GM19455 (cell line): Measurements from ENCODE around the gene ZSWIM5.
"Not testable (repeated sequence)": the region's sequence is repeated elsewhere in the genome, so short reads cannot be mapped to it uniquely, and the experiment has no call there.

Experiments
- ATAC-seq: cut with Tn5 transposase; IDR thresholded peaks from one replicate; pipeline ENCODE4 v1.9.1; 2021; ENCODE audit not compliant: unreplicated experiment

ZSWIM5 gene

DNA sequence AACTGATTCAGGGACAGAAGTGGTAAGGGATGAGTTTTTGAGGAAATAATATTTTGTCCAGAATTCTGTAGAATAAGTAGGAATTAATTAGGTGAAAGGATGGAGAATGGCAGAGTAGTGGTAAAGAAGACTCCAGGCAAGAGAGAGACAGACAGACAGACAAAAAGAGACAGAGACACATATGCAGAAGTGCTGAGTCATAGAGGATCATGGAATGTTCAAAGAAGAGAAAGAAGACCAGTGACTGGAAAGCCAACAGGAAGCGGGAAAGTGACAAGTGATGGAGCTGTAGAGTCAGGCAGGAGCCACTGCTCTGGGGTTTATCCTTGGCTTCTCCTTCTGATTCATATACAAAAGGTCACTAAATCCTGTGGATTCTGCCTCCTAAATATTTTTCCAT is 108.5 kb downstream of the ZSWIM5 start:
- ATAC-seq = no peak

- ATAC-seq = no peak
Observed at GRCh38 chr1:45097079-45097478, 109.3 kb downstream of the ZSWIM5 start.

DNA sequence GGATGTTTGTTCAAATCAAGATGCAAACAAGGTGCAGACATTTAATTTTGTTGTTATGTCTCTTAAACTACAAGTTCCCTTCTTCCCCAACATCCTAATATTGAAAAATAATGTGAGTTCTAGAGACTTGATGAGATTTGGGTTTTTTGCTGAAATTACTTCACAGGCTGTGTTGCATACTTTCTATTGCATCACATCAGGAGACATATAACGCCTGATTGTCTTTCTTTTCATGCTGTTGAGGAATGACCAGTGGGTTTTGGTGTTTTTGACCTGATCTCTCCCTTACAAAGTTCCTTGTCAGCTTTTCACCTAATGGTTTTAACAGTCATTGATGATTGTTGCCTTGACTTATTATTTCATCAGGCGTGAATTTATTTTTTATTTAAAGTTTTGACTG is 111.0 kb downstream of the ZSWIM5 start:
- no peak for ATAC-seq

DNA sequence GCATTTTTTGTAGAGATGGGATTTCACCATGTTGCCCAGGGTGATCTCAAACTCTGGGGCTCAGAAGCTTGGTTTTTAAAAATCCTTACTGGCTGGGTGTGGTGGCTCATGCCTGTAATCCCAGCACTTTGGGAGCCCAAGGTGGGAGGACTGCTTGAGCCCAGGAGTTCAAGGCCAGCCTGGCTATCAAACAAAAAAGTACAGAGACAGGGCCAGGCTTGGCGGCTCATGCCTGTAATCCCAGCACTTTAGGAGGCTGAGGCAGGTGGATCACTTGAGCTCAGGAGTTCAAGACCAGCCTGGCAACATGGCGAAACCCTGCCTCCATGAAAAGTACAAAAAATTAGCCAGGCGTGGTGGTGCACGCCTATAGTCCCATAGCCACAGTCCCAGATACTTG is 112.0 kb downstream of the ZSWIM5 start:
- not testable (repeated sequence) for ATAC-seq

- ATAC-seq = no peak
Observed at GRCh38 chr1:45093334-45093733, 113.1 kb downstream of the ZSWIM5 start.

DNA sequence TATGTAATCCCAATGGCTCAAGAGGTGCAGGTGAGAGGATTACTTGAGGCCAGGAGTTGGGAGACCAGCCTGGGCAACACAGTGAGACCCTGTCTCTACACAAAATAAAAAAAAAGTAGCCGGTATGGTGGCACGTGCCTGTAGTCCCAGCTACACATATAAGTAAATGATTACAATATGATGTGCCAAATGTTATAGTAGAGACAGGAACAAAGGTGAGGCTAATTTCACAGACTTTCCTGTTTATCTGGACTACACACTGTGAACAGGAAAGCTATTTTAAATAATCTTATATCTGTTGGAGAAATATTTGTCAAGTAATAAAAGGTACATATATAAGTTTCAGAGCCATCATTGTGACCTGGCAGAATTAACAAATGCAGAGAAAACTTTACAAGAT is 116.7 kb downstream of the ZSWIM5 start:
- no peak for ATAC-seq

DNA sequence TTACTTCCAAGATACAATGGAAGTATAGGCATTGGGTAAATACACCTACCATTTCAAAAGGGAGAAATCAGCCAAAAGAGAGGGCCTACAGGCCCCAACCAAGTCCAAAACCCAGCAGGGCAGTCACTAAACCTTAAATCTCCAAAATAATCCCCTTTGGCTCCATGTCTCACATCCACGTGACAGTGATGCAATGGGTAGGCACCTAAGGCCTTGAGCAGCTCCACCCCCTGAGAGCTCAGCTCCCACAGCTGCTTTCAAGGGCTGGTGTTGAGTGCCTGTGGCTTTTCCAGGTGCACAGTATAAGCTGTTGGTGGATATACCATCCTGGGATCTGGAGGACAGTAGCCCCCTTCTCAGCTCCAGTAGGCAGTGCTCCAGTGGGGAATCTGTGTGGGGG is 121.8 kb downstream of the ZSWIM5 start:
- ATAC-seq = no peak

DNA sequence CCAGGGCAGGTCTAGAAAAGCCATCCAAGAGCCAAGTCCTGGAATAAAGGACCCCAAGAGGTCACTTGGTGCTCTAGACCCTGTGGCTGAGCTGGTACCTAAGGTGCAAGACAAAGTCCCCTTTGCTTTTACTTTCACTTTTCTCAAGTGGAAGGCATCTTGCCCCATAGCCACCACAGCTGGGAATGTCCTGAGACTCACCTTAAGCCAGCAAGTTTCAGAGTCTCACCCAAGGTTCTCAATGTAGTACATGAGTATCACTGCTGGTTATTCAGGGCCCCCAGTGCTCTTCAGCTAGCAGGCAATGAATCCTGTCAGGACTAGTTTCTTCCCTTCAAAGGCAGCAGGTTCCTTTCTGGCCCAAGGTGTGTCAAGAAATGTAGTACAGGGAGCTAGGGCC is 126.9 kb downstream of the ZSWIM5 start:
- no peak for ATAC-seq

DNA sequence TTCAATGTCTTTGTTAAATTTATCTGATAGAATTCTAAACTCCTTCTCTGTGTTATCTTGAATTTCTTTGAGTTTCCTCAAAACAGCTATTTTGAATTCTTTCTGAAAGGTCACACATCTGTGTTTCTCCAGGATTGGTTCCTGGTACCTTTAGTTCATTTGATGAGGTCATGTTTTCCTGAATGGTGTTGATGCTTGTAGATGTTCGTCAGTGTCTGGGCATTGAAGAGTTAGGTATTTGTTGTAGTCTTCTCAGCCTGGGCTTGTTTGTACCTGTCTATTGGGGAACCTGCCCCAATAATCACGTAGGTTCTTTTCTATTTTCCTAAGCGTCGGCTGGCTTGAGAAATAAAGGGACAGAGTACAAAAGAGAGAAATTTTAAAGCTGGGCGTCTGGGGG is 129.4 kb downstream of the ZSWIM5 start:
- not testable (repeated sequence) for ATAC-seq

GRCh38 chr1:45071567-45071966 is 134.8 kb downstream of the ZSWIM5 start:
- ATAC-seq = no peak

- no peak for ATAC-seq
Observed at GRCh38 chr1:45067806-45068205, 138.6 kb downstream of the ZSWIM5 start.

DNA sequence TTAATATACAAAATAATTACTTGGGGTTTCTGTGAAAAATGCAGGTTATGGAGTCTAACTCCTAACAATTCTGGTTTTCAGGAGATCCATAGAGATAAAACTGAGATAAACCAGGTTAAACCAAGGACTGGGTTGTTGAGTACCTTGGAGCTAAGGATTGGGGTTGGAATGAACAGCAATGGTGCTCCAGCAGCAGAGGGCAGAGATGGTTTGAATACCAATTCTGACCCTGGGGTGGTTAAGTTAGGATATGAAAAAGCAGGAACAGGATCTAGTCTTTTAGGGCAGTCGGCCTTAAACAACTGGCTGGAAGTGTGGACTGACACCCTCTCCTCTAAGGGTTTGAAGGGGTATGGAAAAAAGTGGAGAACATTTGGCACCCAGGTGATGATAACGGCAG is 141.3 kb downstream of the ZSWIM5 start:
- ATAC-seq = no peak

GRCh38 chr1:45062463-45062862 is 143.9 kb downstream of the ZSWIM5 start:
- ATAC-seq = not testable (repeated sequence)

DNA sequence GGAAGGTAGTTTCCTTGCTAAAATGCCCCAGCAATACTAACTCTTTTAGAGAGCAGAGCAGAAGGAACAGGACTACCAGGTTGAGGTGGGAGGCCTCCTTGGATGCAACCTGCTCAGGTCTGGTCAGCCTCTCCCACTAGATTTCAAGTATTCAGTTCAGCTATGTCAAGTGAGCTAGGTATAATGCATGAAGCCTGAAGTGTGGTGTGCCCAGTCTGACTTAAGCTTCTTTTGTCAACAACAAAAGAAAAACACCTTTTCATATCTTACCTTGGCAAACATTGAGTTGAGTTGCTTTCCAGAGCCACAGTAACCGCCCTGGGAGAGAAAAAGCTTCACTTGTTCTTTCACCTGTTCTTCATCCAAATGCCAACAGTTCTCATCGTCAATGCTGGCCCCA is 146.6 kb downstream of the ZSWIM5 start:
- ATAC-seq = no peak

- no peak for ATAC-seq
Observed at GRCh38 chr1:45057542-45057941, 148.9 kb downstream of the ZSWIM5 start.

DNA sequence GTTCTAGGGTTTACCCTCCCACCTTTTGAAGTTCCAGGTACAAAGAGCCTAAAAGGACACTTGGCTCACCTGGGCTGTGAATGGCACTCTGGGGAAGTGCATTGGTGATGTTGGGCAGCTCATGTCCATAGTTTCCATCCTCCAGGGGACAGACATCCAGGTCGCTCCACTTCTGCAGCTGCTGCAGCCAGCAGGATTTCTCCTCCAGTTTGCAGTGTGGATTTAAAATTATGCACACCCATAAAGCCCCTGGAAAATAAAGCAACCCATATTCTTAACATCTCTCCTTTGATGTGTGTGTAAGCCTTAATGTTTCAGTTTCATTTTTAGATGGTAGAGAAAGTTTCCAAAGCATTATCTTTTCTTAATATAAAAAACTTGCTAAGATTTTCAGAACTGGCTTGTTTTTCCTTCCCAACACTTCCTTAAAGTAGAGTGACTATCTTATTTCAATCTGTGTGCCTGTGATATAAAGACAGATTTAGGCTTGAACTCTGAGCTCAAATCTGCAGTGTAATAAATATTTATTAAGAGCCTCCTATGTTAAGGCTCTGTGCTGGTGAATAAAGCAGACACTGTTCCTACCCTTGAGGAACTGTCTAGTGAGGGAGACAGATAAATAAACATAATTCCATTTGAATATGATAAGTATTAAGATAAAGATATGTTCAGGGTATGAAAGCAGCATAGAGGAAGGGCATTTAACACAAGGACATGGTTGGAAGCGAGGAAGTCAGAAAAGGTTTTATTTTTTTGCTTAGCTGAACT is 155.2 kb downstream of the ZSWIM5 start:
- no peak for ATAC-seq

- no peak for ATAC-seq
Observed at GRCh38 chr1:45047032-45047431, 159.4 kb downstream of the ZSWIM5 start.

GRCh38 chr1:45044916-45045315 is 161.5 kb downstream of the ZSWIM5 start:
- ATAC-seq = no peak

DNA sequence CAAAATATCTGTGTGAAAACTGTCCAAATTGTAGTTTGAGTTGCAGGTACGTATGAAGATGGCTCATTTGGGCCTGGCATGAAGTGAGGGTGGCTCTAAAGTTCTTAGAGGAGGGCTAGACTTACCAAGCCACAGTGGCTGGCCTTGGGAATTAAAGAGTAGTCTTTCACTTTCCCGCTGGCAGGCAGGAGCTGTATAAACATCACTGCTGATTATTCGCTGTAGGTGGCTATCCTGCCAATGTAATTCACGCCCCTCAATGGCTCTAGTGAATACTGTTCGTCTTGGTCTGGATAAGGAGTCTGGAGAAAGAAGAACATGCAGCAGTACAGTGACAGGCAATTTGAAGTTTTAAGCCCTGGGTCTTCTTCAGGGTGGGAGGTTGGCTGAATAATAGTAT is 163.3 kb downstream of the ZSWIM5 start:
- no peak for ATAC-seq

GRCh38 chr1:45040297-45040696 is 166.1 kb downstream of the ZSWIM5 start:
- ATAC-seq = no peak

- ATAC-seq = no peak
Observed at GRCh38 chr1:45038661-45039364, 167.6 kb downstream of the ZSWIM5 start.

GRCh38 chr1:45038240-45038639 is 168.2 kb downstream of the ZSWIM5 start:
- ATAC-seq = no peak

DNA sequence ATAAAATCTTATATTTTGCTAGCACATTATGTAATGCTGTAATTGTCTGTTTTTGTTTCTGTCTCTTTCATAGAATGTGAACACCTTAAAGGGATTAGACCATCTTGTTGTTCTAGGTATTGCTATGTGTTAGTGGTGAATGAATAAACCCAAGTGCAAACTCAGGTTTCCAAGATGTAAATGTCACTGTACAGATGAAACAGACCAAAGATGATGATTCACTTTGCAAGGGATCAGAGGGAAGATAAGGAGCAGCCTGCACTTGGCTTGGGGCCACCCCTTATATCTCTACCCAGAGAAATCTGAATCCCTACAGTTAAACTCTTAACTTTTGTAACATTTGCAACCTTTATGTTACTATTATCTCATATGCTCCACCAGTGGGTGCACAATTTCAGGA is 168.9 kb downstream of the ZSWIM5 start:
- ATAC-seq = no peak
